Cerebellar cortex (tissue), 1 donor: ENCODE measurements around the gene SNRPN.
"Not testable (repeated sequence)": the region's sequence is repeated elsewhere in the genome, so short reads cannot be mapped to it uniquely, and the experiment has no call there.

Experiments used
- DNase-seq: peaks from one replicate; pipeline ENCODE4 v3.0.0-alpha.2; 2015; ENCODE audit warnings: low spot score

SNRPN gene

GRCh38 chr15:24954783-24955530 lies at the start of gene SNRPN, which contains the start of gene SNURF:
SNRPN (plus strand) TSS chr15:24954987; CDS start chr15:24974454, 19,467 bp downstream.
SNURF (plus strand) TSS chr15:24954987; CDS start chr15:24955049, 62 bp downstream.
- peak; percentile 66 for DNase-seq

- DNase-seq, result no peak
Measured at GRCh38 chr15:24916305-24917009, 38.3 kb upstream of the SNRPN start.

- DNase-seq, result no peak
Measured at GRCh38 chr15:24917431-24917830, 37.4 kb upstream of the SNRPN start.

- DNase-seq, result no peak
Measured at GRCh38 chr15:24919446-24919845, 35.3 kb upstream of the SNRPN start.

GRCh38 chr15:24922781-24923180 lies 32.0 kb upstream of the SNRPN start:
- DNase-seq, result not testable (repeated sequence)

- DNase-seq, result no peak
Measured at GRCh38 chr15:24924153-24924552, 30.6 kb upstream of the SNRPN start.

GRCh38 chr15:24924621-24925020 lies 30.2 kb upstream of the SNRPN start:
- DNase-seq, result no peak

GRCh38 chr15:24931874-24932732 lies 22.7 kb upstream of the SNRPN start:
- not testable (repeated sequence) for DNase-seq

GRCh38 chr15:24933716-24934115 lies 21.1 kb upstream of the SNRPN start:
- DNase-seq, result no peak

GRCh38 chr15:24938224-24938623 lies 16.6 kb upstream of the SNRPN start:
- DNase-seq, result not testable (repeated sequence)

GRCh38 chr15:24940236-24940635 lies 14.6 kb upstream of the SNRPN start:
- DNase-seq, result no peak

- no peak for DNase-seq
Measured at GRCh38 chr15:24943361-24943760, 11.4 kb upstream of the SNRPN start.

GRCh38 chr15:24944954-24945353 lies 9.8 kb upstream of the SNRPN start:
- DNase-seq, result no peak

GRCh38 chr15:24945711-24946110 lies 9.1 kb upstream of the SNRPN start:
- DNase-seq, result peak; percentile 61

GRCh38 chr15:24948495-24948894 lies 6.3 kb upstream of the SNRPN start:
- no peak for DNase-seq

GRCh38 chr15:24955531-24955921 lies 739 bp downstream of the SNRPN start:
- no peak for DNase-seq

GRCh38 chr15:24956111-24956838 lies 1.5 kb downstream of the SNRPN start:
- peak; percentile 87 for DNase-seq

- no peak for DNase-seq
Measured at GRCh38 chr15:24957691-24958090, 2.9 kb downstream of the SNRPN start.

GRCh38 chr15:24961967-24962366 lies 7.2 kb downstream of the SNRPN start:
- DNase-seq, result no peak

GRCh38 chr15:24962880-24963279 lies 8.1 kb downstream of the SNRPN start:
- no peak for DNase-seq

- DNase-seq, result no peak
Measured at GRCh38 chr15:24966364-24967103, 11.7 kb downstream of the SNRPN start.
